Type B pancreatic cell (in vitro differentiated cells): ENCODE results near the gene MXRA5. TPM values are rescaled to one million over a fixed set of nuclear protein-coding genes. Genes with fewer than 3 reads are reported as not detected.

Experiments
- DNase-seq: peaks from one replicate; pipeline ENCODE4 v3.0.0; 2021; ENCODE audit warnings: mixed read lengths; ENCODE audit not compliant: unreplicated experiment; ENCODE audit errors: extremely low spot score
- H3K27ac Mint-ChIP-seq: 2 replicates; pipeline ENCODE4 v1.8.0; 2021; ENCODE audit warnings: mild to moderate bottlenecking, mixed read lengths
- H3K27me3 Mint-ChIP-seq: 2 replicates; pipeline ENCODE4 v1.8.0; 2021; ENCODE audit warnings: mixed read lengths
- H3K36me3 Mint-ChIP-seq: 2 replicates; pipeline ENCODE4 v1.8.0; 2021; ENCODE audit warnings: mixed read lengths
- H3K4me1 Mint-ChIP-seq: one replicate; pipeline ENCODE4 v1.8.0; 2021; ENCODE audit warnings: mixed read lengths; ENCODE audit not compliant: unreplicated experiment
- H3K4me3 Mint-ChIP-seq: 2 replicates; pipeline ENCODE4 v1.8.0; 2021; ENCODE audit warnings: mild to moderate bottlenecking, mixed read lengths
- H3K9me3 Mint-ChIP-seq: 2 replicates; pipeline ENCODE4 v1.8.0; 2021; ENCODE audit warnings: mixed read lengths
- CTCF ChIP-seq: fragments of 200-600 bp; sonication (generic); conservative IDR thresholded peaks from 2 replicates; pipeline ENCODE4 v1.5.0; 2021; ENCODE audit warnings: antibody characterized with exemption, mild to moderate bottlenecking
- total RNA-seq: library from RNA; stranded (reverse); gene quantifications from 2 replicates; pipeline ENCODE4 v1.2.1, GENCODE V29; 2021; ENCODE audit warnings: low replicate concordance

MXRA5 gene
- total RNA-seq, 1 donor from 2014 or later, result 109 TPM

- DNase-seq, result no peak
- Mint-ChIP-seq H3K27ac (no peak overlapping the region), H3K4me1 (peaks cover 23% of the 10 kb centered on the region)
Observed at GRCh38 chrX:3268829-3269228, 77.6 kb downstream of the MXRA5 start.

GRCh38 chrX:3263681-3264126, 82.7 kb downstream of the MXRA5 start:
- Mint-ChIP-seq H3K27me3 (no peaks in the 10 kb centered on the region), H3K36me3 (peaks cover 6% of the 10 kb centered on the region), H3K27ac (peak overlapping the region; percentile 11), H3K4me1 (peaks cover 18% of the 10 kb centered on the region), H3K4me3 (no peak overlapping the region), H3K9me3 (peaks cover 19% of the 10 kb centered on the region)
- no peak for TF ChIP-seq CTCF
- no peak for DNase-seq

More at GRCh38 chrX:3268829-3269228, 77.6 kb downstream of the MXRA5 start:
- H3K27me3 Mint-ChIP-seq, result no peaks in the 10 kb centered on the region
- TF ChIP-seq CTCF, result no peak
- H3K4me3 Mint-ChIP-seq, result no peak overlapping the region
- H3K9me3 Mint-ChIP-seq, result no peaks in the 10 kb centered on the region
- no peaks in the 10 kb centered on the region for H3K36me3 Mint-ChIP-seq

GRCh38 chrX:3262901-3263300, 83.6 kb downstream of the MXRA5 start:
- Mint-ChIP-seq H3K9me3 (peaks cover 19% of the 10 kb centered on the region), H3K27me3 (no peaks in the 10 kb centered on the region), H3K4me1 (peaks cover 18% of the 10 kb centered on the region), H3K36me3 (peaks cover 6% of the 10 kb centered on the region), H3K4me3 (no peak overlapping the region), H3K27ac (peak overlapping the region; percentile 28)
- TF ChIP-seq CTCF, result no peak
- no peak for DNase-seq
